Left ventricle myocardium inferior (tissue), 1 donor: ENCODE data around the gene LRRC8A. TPM values are rescaled to one million over a fixed set of nuclear protein-coding genes. Genes with fewer than 3 reads are reported as not detected.
A peak's percentile ranks its signal among the peaks of the same experiment; 100 is the strongest.

ENCODE experiments used
- DNase-seq: peaks from one replicate; pipeline ENCODE4 v3.0.0-alpha.2; 2020
- H3K27ac ChIP-seq: fragments of 200-600 bp; replicated peaks from 2 replicates; pipeline ENCODE4 v1.8.0; 2021
- H3K27me3 ChIP-seq: fragments of 200-600 bp; 2 replicates; pipeline ENCODE4 v1.8.0; 2021; ENCODE audit warnings: low read depth
- H3K36me3 ChIP-seq: fragments of 200-600 bp; 2 replicates; pipeline ENCODE4 v1.8.0; 2021
- H3K4me1 ChIP-seq: fragments of 200-600 bp; 2 replicates; pipeline ENCODE4 v1.8.0; 2021
- H3K4me3 ChIP-seq: fragments of 200-600 bp; 2 replicates; pipeline ENCODE4 v1.8.0; 2021; ENCODE audit warnings: mild to moderate bottlenecking, moderate library complexity
- H3K9me3 ChIP-seq: fragments of 200-600 bp; replicated peaks from 2 replicates; pipeline ENCODE4 v1.8.0; 2021
- CTCF ChIP-seq: fragments of 200-600 bp; IDR thresholded peaks from 2 replicates; pipeline ENCODE4 v1.8.0; 2021; ENCODE audit warnings: antibody characterized with exemption, mild to moderate bottlenecking, borderline replicate concordance
- intact Hi-C: fragments of 100-400 bp; cut with micrococcal nuclease; formaldehyde crosslinking; loops from one replicate; pipeline ENCODE4 v1.11.0; 2022
- total RNA-seq: library from RNA; stranded (reverse); fragmentation: NEBNext Ultra II Directional; extraction: Animal tissue kit (Norgen Biotek cat#: 25700); gene quantifications from one replicate; pipeline ENCODE4 v1.2.1, GENCODE V29; 2021
- donor health status: DM: no; HTN: yes; CAD: no; lungs with severe emphysema.

Gene LRRC8A
- total RNA-seq, 1 donor from 2014 or later, result 19.8 TPM

- DNase-seq, result peak; percentile 82
- H3K27ac ChIP-seq, result peak overlapping the region; percentile 90
- H3K9me3 ChIP-seq, result no peaks in the 10 kb centered on the region
- peak overlapping the region; percentile 29 for H3K4me3 ChIP-seq
- H3K36me3 ChIP-seq, result peaks cover 31% of the 10 kb centered on the region
- no peaks in the 10 kb centered on the region for H3K27me3 ChIP-seq
- peaks cover 100% of the 10 kb centered on the region for H3K4me1 ChIP-seq
- TF ChIP-seq CTCF, result no peak
- intact Hi-C loops, result no loop called here
Measured at GRCh38 chr9:128917151-128917849, 35.4 kb downstream of the LRRC8A start.

GRCh38 chr9:128918921-128919320, 37.0 kb downstream of the LRRC8A start:
- peaks cover 31% of the 10 kb centered on the region for H3K36me3 ChIP-seq
- H3K27ac ChIP-seq, result peak overlapping the region; percentile 90
- no peak overlapping the region for H3K4me3 ChIP-seq
- peaks cover 95% of the 10 kb centered on the region for H3K4me1 ChIP-seq
- TF ChIP-seq CTCF, result no peak
- H3K9me3 ChIP-seq, result no peaks in the 10 kb centered on the region
- intact Hi-C loops, result no loop called here
- H3K27me3 ChIP-seq, result no peaks in the 10 kb centered on the region
- DNase-seq, result no peak

- intact Hi-C loops, result no loop called here
- H3K4me1 ChIP-seq, result peaks cover 88% of the 10 kb centered on the region
Measured at GRCh38 chr9:128919402-128920089, 37.6 kb downstream of the LRRC8A start.

GRCh38 chr9:128920381-128921058, 38.6 kb downstream of the LRRC8A start, which contains the start of gene PHYHD1:
PHYHD1 (plus strand) TSS chr9:128920982; CDS start chr9:128922324, 1,342 bp downstream.
- H3K4me3 ChIP-seq, result peak within 1 kb of the TSS; percentile 74
- intact Hi-C loops, result no loop called here
- no peaks in the 10 kb centered on the region for H3K27me3 ChIP-seq
- no peaks in the 10 kb centered on the region for H3K9me3 ChIP-seq
- DNase-seq, result peak; percentile 81
- peaks cover 24% of the 10 kb centered on the region for H3K36me3 ChIP-seq
- peak within 1 kb of the TSS; percentile 90 for H3K27ac ChIP-seq
- H3K4me1 ChIP-seq, result peaks cover 79% of the 10 kb centered on the region
- no peak for TF ChIP-seq CTCF

More at GRCh38 chr9:128919402-128920089, 37.6 kb downstream of the LRRC8A start:
- Histone ChIP-seq H3K9me3 (no peaks in the 10 kb centered on the region), H3K27me3 (no peaks in the 10 kb centered on the region), H3K4me3 (no peak overlapping the region), H3K27ac (peak overlapping the region; percentile 90), H3K36me3 (peaks cover 27% of the 10 kb centered on the region)
- DNase-seq, result no peak
- no peak for TF ChIP-seq CTCF

GRCh38 chr9:128921881-128922763, 40.2 kb downstream of the LRRC8A start:
- Histone ChIP-seq H3K9me3 (no peaks in the 10 kb centered on the region), H3K4me1 (peaks cover 62% of the 10 kb centered on the region), H3K27ac (peak overlapping the region; percentile 90), H3K27me3 (no peaks in the 10 kb centered on the region), H3K4me3 (peak overlapping the region; percentile 74), H3K36me3 (peaks cover 9% of the 10 kb centered on the region)
- peak; percentile 58 for DNase-seq
- peak; percentile 38 for TF ChIP-seq CTCF
- intact Hi-C loops, result no loop called here
